ENCODE data around the gene MPP2. TPM values are rescaled to one million over a fixed set of nuclear protein-coding genes. Genes with fewer than 3 reads are reported as not detected.

Gene MPP2
- polyA plus RNA-seq, 1 of the 3 experiments (the other 2 are of a cell fraction), result 8.3 TPM

GRCh38 chr17:43877031-43877430 is 30.3 kb downstream of the MPP2 start:
- H3K9me2 ChIP-seq, result no peaks in the 10 kb centered on the region
- no peak overlapping the region for H3K4me2 ChIP-seq
- H3K9me3 ChIP-seq, result no peaks in the 10 kb centered on the region
- H2AFZ ChIP-seq (ENCODE audit: low read depth), result no peak overlapping the region
- H3K9ac ChIP-seq, result no peak overlapping the region
- H3K79me2 ChIP-seq (ENCODE audit: insufficient read depth), result no peaks in the 10 kb centered on the region
- no peaks in the 10 kb centered on the region for H3F3A ChIP-seq (replicated peaks; ENCODE audit: insufficient read depth)
- peaks cover 0 to 2% of the 10 kb centered on the region in 2 experiments; a peak in 1 of 4 replicates for H3K4me1 ChIP-seq (ENCODE audit: control insufficient read depth in 1 of 2, insufficient read depth in 2 of 2, low read depth in 1 of 2, low read length in 1 of 2)
- no peak overlapping the region for H3K27ac ChIP-seq (ENCODE audit: low read depth in 2 of 2, low read length in 1 of 2)
- CTCF ChIA-PET, result interaction anchor here (0.6 to 10.0 kb wide), 11 partner anchors 12 to 238 kb away, joined by 3 to 344 read pairs (median 9); partner anchors contain the start of genes CD300LG, MPP2 and PPY
- no peaks in the 10 kb centered on the region for H3K27me3 ChIP-seq (ENCODE audit: insufficient read depth)
- DNase-seq, result no peak
- no peak overlapping the region for H3K4me3 ChIP-seq (ENCODE audit: low read depth in 2 of 2, low read length in 1 of 2)
- POLR2A ChIA-PET, result no interaction called here
- no peaks in the 10 kb centered on the region for H3K36me3 ChIP-seq (replicated peaks in 1 of 2; ENCODE audit: control insufficient read depth in 1 of 2, insufficient read depth in 2 of 2, low read length in 1 of 2)
- no peaks in the 10 kb centered on the region for H4K20me1 ChIP-seq (ENCODE audit: insufficient read depth)
- no peak for TF ChIP-seq ELF1 (IDR thresholded peaks at IDR 0.05)
- no peak for TF ChIP-seq MEF2A (IDR thresholded peaks at IDR 0.05; ENCODE audit: borderline replicate concordance, low read depth)
- TF ChIP-seq, protein P1, sequence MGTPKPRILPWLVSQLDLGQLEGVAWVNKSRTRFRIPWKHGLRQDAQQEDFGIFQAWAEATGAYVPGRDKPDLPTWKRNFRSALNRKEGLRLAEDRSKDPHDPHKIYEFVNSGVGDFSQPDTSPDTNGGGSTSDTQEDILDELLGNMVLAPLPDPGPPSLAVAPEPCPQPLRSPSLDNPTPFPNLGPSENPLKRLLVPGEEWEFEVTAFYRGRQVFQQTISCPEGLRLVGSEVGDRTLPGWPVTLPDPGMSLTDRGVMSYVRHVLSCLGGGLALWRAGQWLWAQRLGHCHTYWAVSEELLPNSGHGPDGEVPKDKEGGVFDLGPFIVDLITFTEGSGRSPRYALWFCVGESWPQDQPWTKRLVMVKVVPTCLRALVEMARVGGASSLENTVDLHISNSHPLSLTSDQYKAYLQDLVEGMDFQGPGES (IDR thresholded peaks at IDR 0.05; ENCODE audit: low read depth, low read length), result no peak
- no peak for TF ChIP-seq RFX5 (IDR thresholded peaks at IDR 0.05; ENCODE audit: low read length)
- no peak for TF ChIP-seq FOXM1 (IDR thresholded peaks at IDR 0.05; ENCODE audit: low read depth)
- no peak for TF ChIP-seq NRF1 (IDR thresholded peaks at IDR 0.05; ENCODE audit: low read depth, low read length)
- TF ChIP-seq, protein P2, sequence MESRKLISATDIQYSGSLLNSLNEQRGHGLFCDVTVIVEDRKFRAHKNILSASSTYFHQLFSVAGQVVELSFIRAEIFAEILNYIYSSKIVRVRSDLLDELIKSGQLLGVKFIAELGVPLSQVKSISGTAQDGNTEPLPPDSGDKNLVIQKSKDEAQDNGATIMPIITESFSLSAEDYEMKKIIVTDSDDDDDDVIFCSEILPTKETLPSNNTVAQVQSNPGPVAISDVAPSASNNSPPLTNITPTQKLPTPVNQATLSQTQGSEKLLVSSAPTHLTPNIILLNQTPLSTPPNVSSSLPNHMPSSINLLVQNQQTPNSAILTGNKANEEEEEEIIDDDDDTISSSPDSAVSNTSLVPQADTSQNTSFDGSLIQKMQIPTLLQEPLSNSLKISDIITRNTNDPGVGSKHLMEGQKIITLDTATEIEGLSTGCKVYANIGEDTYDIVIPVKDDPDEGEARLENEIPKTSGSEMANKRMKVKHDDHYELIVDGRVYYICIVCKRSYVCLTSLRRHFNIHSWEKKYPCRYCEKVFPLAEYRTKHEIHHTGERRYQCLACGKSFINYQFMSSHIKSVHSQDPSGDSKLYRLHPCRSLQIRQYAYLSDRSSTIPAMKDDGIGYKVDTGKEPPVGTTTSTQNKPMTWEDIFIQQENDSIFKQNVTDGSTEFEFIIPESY (IDR thresholded peaks at IDR 0.05; ENCODE audit: borderline replicate concordance, low read depth), result no peak
- TF ChIP-seq MAX (IDR thresholded peaks at IDR 0.05; ENCODE audit: low read depth), result no peak
- TF ChIP-seq, protein P3, sequence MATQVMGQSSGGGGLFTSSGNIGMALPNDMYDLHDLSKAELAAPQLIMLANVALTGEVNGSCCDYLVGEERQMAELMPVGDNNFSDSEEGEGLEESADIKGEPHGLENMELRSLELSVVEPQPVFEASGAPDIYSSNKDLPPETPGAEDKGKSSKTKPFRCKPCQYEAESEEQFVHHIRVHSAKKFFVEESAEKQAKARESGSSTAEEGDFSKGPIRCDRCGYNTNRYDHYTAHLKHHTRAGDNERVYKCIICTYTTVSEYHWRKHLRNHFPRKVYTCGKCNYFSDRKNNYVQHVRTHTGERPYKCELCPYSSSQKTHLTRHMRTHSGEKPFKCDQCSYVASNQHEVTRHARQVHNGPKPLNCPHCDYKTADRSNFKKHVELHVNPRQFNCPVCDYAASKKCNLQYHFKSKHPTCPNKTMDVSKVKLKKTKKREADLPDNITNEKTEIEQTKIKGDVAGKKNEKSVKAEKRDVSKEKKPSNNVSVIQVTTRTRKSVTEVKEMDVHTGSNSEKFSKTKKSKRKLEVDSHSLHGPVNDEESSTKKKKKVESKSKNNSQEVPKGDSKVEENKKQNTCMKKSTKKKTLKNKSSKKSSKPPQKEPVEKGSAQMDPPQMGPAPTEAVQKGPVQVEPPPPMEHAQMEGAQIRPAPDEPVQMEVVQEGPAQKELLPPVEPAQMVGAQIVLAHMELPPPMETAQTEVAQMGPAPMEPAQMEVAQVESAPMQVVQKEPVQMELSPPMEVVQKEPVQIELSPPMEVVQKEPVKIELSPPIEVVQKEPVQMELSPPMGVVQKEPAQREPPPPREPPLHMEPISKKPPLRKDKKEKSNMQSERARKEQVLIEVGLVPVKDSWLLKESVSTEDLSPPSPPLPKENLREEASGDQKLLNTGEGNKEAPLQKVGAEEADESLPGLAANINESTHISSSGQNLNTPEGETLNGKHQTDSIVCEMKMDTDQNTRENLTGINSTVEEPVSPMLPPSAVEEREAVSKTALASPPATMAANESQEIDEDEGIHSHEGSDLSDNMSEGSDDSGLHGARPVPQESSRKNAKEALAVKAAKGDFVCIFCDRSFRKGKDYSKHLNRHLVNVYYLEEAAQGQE (IDR thresholded peaks at IDR 0.05; ENCODE audit: low read depth, low read length), result no peak
- no peak for TF ChIP-seq SMC3 (IDR thresholded peaks at IDR 0.05; ENCODE audit: low read depth, low read length)
- TF ChIP-seq FOXJ3 (CRISPR knock-in tag; IDR thresholded peaks at IDR 0.05), result no peak
- TF ChIP-seq TEAD4 (IDR thresholded peaks at IDR 0.05; ENCODE audit: borderline replicate concordance, insufficient read depth), result no peak
- no peak for TF ChIP-seq TCF12 (IDR thresholded peaks at IDR 0.05)
- TF ChIP-seq, protein P4, sequence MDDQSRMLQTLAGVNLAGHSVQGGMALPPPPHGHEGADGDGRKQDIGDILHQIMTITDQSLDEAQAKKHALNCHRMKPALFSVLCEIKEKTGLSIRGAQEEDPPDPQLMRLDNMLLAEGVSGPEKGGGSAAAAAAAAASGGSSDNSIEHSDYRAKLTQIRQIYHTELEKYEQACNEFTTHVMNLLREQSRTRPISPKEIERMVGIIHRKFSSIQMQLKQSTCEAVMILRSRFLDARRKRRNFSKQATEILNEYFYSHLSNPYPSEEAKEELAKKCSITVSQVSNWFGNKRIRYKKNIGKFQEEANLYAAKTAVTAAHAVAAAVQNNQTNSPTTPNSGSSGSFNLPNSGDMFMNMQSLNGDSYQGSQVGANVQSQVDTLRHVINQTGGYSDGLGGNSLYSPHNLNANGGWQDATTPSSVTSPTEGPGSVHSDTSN (IDR thresholded peaks at IDR 0.05), result no peak
- TF ChIP-seq, protein P5, sequence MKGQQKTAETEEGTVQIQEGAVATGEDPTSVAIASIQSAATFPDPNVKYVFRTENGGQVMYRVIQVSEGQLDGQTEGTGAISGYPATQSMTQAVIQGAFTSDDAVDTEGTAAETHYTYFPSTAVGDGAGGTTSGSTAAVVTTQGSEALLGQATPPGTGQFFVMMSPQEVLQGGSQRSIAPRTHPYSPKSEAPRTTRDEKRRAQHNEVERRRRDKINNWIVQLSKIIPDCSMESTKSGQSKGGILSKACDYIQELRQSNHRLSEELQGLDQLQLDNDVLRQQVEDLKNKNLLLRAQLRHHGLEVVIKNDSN (IDR thresholded peaks at IDR 0.05; ENCODE audit: borderline replicate concordance, low read depth), result no peak
- TF ChIP-seq SIN3A (IDR thresholded peaks at IDR 0.05; ENCODE audit: borderline replicate concordance, low read depth, low read length), result no peak
- WGBS (ENCODE audit: low lambda C conversion rate), result 86% methylated on average over 3 of the region's 7 CpGs

Data from SK-N-SH (cell line).